Middle frontal gyrus (tissue), 1 donor: Measurements from ENCODE around the gene TSNAXIP1.
"Not testable (repeated sequence)": the region's sequence is repeated elsewhere in the genome, so short reads cannot be mapped to it uniquely, and the experiment has no call there.

Experiments
- DNase-seq: peaks from one replicate; pipeline ENCODE4 v3.0.0-alpha.2; 2015; ENCODE audit warnings: low spot score; ENCODE audit errors: extremely low spot score

TSNAXIP1 gene

GRCh38 chr16:67858500-67858899, 51.8 kb downstream of the TSNAXIP1 start:
- no peak for DNase-seq

GRCh38 chr16:67860589-67861398, 54.1 kb downstream of the TSNAXIP1 start:
- DNase-seq: no peak

- DNase-seq: no peak
Observed at GRCh38 chr16:67861877-67862276, 55.2 kb downstream of the TSNAXIP1 start.

- no peak for DNase-seq
Observed at GRCh38 chr16:67862623-67863583, 56.2 kb downstream of the TSNAXIP1 start.

GRCh38 chr16:67864044-67864443, 57.4 kb downstream of the TSNAXIP1 start:
- DNase-seq: not testable (repeated sequence)

- no peak for DNase-seq
Observed at GRCh38 chr16:67864594-67864993, 57.9 kb downstream of the TSNAXIP1 start.

- DNase-seq: no peak
Observed at GRCh38 chr16:67865318-67865717, 58.6 kb downstream of the TSNAXIP1 start.

- DNase-seq: peak; percentile 19
Observed at GRCh38 chr16:67868290-67868689, 61.6 kb downstream of the TSNAXIP1 start.

GRCh38 chr16:67869653-67870052, 63.0 kb downstream of the TSNAXIP1 start:
- no peak for DNase-seq

- no peak for DNase-seq
Observed at GRCh38 chr16:67871256-67871655, 64.6 kb downstream of the TSNAXIP1 start.

- no peak for DNase-seq
Observed at GRCh38 chr16:67872131-67872630, 65.5 kb downstream of the TSNAXIP1 start.

GRCh38 chr16:67872631-67873434, 66.1 kb downstream of the TSNAXIP1 start, which contains the start of gene EDC4:
Gene EDC4, plus strand, starts transcription at chr16:67873052. Its CDS starts 210 bp downstream, at chr16:67873262.
- peak; percentile 67 for DNase-seq

- no peak for DNase-seq
Observed at GRCh38 chr16:67873435-67874370, 67.0 kb downstream of the TSNAXIP1 start.

GRCh38 chr16:67874372-67874771, 67.7 kb downstream of the TSNAXIP1 start:
- no peak for DNase-seq

GRCh38 chr16:67877064-67877463, 70.4 kb downstream of the TSNAXIP1 start:
- DNase-seq: no peak
